IMR-90 (cell line): ENCODE data around the gene LGALS16. TPM values are rescaled to one million over a fixed set of nuclear protein-coding genes. Genes with fewer than 3 reads are reported as not detected.

ENCODE experiments used
- ATAC-seq: fragments of 200-7000 bp; cut with Tn5 transposase; 2 replicates; pipeline ENCODE4 v1.9.1; 2020; ENCODE audit warnings: low read depth, mild to moderate bottlenecking, moderate library complexity
- BruUV-seq: library from RNA; stranded (reverse); fragments of 400-500 nt; replicated peaks from 2 replicates; lab custom pipeline; 2021; lab: Mats Ljungman, UMichigan
- CTCF ChIA-PET: fragments of 300-600 bp; formaldehyde crosslinking; extraction: SDS; loops from one replicate; lab custom pipeline; 2021; ENCODE audit warnings: antibody characterized with exemption; lab: Yijun Ruan, JAX
- POLR2A ChIA-PET: fragments of 300-600 bp; sonication (Branson Sonifier 250); formaldehyde crosslinking; loops from one replicate; lab custom pipeline; 2022; ENCODE audit warnings: antibody characterized with exemption; ENCODE audit not compliant: unreplicated experiment; lab: Charles Lee
- DNase-seq: peaks from one replicate; pipeline ENCODE4 v3.0.0; 2013
- H2AFZ ChIP-seq: replicated peaks from 2 replicates; pipeline ENCODE3; 2013; ENCODE audit warnings: low read length, mild to moderate bottlenecking; ENCODE audit not compliant: poor library complexity
- H2AK5ac ChIP-seq: 2 replicates; pipeline ENCODE4 v1.6.1; 2013; ENCODE audit warnings: low read depth, low read length, inconsistent platforms
- H2AK9ac ChIP-seq: replicated peaks from 2 replicates; pipeline ENCODE3; 2013; ENCODE audit warnings: mild to moderate bottlenecking, low read depth, low read length, moderate library complexity; ENCODE audit not compliant: poor library complexity
- H2BK120ac ChIP-seq: 2 replicates; pipeline ENCODE4 v1.6.1; 2013; ENCODE audit warnings: low read depth, low read length, inconsistent platforms
- H2BK15ac ChIP-seq: 3 replicates; pipeline ENCODE4 v1.6.1; 2013; ENCODE audit warnings: low read depth, low read length, inconsistent platforms
- H2BK20ac ChIP-seq: 2 replicates; pipeline ENCODE4 v1.6.1; 2013; ENCODE audit warnings: low read depth, mild to moderate bottlenecking, inconsistent platforms, low read length, moderate library complexity
- H2BK5ac ChIP-seq: 2 replicates; pipeline ENCODE4 v1.6.1; 2013; ENCODE audit warnings: mild to moderate bottlenecking, low read depth, low read length, inconsistent platforms; ENCODE audit not compliant: poor library complexity, severe bottlenecking
- H3K14ac ChIP-seq: replicated peaks from 2 replicates; pipeline ENCODE4 v1.6.1; 2013; ENCODE audit warnings: low read depth, low read length, inconsistent platforms
- H3K18ac ChIP-seq: 2 replicates; pipeline ENCODE4 v1.6.1; 2013; ENCODE audit warnings: low read depth, low read length, control low read depth
- H3K23ac ChIP-seq: 2 replicates; pipeline ENCODE4 v1.6.1; 2013; ENCODE audit warnings: low read depth, low read length, inconsistent platforms
- H3K27ac ChIP-seq: 2 replicates; pipeline ENCODE4 v1.5.1; 2013; ENCODE audit warnings: mild to moderate bottlenecking, control low read depth, low read length; ENCODE audit not compliant: insufficient read depth
- H3K27me3 ChIP-seq: 2 replicates; pipeline ENCODE4 v1.6.1; 2013; ENCODE audit warnings: low read length; ENCODE audit not compliant: control insufficient read depth, insufficient read depth
- H3K36me3 ChIP-seq: 2 replicates; pipeline ENCODE4 v1.6.1; 2013; ENCODE audit warnings: low read length, mixed read lengths; ENCODE audit not compliant: control insufficient read depth, insufficient read depth
- H3K4ac ChIP-seq: 2 replicates; pipeline ENCODE4 v1.6.1; 2013; ENCODE audit warnings: low read depth, low read length, inconsistent platforms
- H3K4me1 ChIP-seq: 2 replicates; pipeline ENCODE4 v1.6.1; 2013; ENCODE audit warnings: low read length, mixed read lengths; ENCODE audit not compliant: control insufficient read depth, insufficient read depth
- H3K4me2 ChIP-seq: 2 replicates; pipeline ENCODE4 v1.6.1; 2013; ENCODE audit warnings: low read depth, mild to moderate bottlenecking, control low read depth, low read length, moderate library complexity
- H3K4me3 ChIP-seq: 2 replicates; pipeline ENCODE4 v1.5.1; 2013; ENCODE audit warnings: low read depth, mild to moderate bottlenecking, control low read depth, low read length, moderate library complexity; ENCODE audit not compliant: insufficient read depth
- H3K56ac ChIP-seq: 2 replicates; pipeline ENCODE4 v1.6.1; 2013; ENCODE audit warnings: low read length, inconsistent platforms; ENCODE audit not compliant: insufficient read depth; ENCODE audit errors: extremely low read depth
- H3K79me1 ChIP-seq, 2 experiments: 2 replicates each; pipeline ENCODE4 v1.6.1; 2013; ENCODE audit warnings: low read length in 2 of 2, inconsistent platforms in 1 of 2, low read depth in 1 of 2
- H3K9ac ChIP-seq: 2 replicates; pipeline ENCODE4 v1.6.1; 2013; ENCODE audit warnings: low read depth, low read length, control low read depth
- H3K9me1 ChIP-seq: 2 replicates; pipeline ENCODE4 v1.6.1; 2013; ENCODE audit warnings: low read length, inconsistent platforms; ENCODE audit not compliant: insufficient read depth
- H3K9me3 ChIP-seq: 2 replicates; pipeline ENCODE4 v1.6.1; 2013; ENCODE audit warnings: low read length; ENCODE audit not compliant: control insufficient read depth, insufficient read depth
- H4K20me1 ChIP-seq: 2 replicates; pipeline ENCODE4 v1.6.1; 2013; ENCODE audit warnings: low read length, inconsistent platforms; ENCODE audit not compliant: insufficient read depth
- H4K5ac ChIP-seq: 2 replicates; pipeline ENCODE4 v1.6.1; 2013; ENCODE audit warnings: mild to moderate bottlenecking, low read depth, low read length, control low read depth
- H4K8ac ChIP-seq, 2 experiments: 2 replicates each; pipeline ENCODE4 v1.6.1; 2013; ENCODE audit warnings: low read depth in 2 of 2, low read length in 2 of 2, control low read depth in 1 of 2, inconsistent platforms in 1 of 2
- H4K91ac ChIP-seq: 2 replicates; pipeline ENCODE4 v1.6.1; 2013; ENCODE audit warnings: low read depth, low read length, inconsistent platforms; ENCODE audit not compliant: insufficient read depth
- BHLHE40 ChIP-seq: fragments of 150-350 bp; IDR thresholded peaks from 2 replicates; pipeline ENCODE4 v1.6.1; 2016; ENCODE audit warnings: mild to moderate bottlenecking, low read depth, low read length
- CEBPB ChIP-seq: IDR thresholded peaks from 2 replicates; pipeline ENCODE4 v1.6.1; 2012; ENCODE audit warnings: low read depth, low read length, improper control_type of control experiment
- CHD1 ChIP-seq: IDR thresholded peaks from 2 replicates; pipeline ENCODE4 v1.6.1; 2012; ENCODE audit warnings: low read depth, low read length, improper control_type of control experiment
- FOS ChIP-seq: fragments of 150-350 bp; IDR thresholded peaks from 2 replicates; pipeline ENCODE4 v1.6.1; 2016; ENCODE audit warnings: low read depth, low read length
- MAFK ChIP-seq: IDR thresholded peaks from 2 replicates; pipeline ENCODE4 v1.6.1; 2012; ENCODE audit warnings: low read depth, low read length, improper control_type of control experiment
- MAZ ChIP-seq: IDR thresholded peaks from 2 replicates; pipeline ENCODE4 v1.6.1; 2012; ENCODE audit warnings: low read depth, mild to moderate bottlenecking, low read length, improper control_type of control experiment, moderate library complexity, borderline replicate concordance
- MXI1 ChIP-seq: IDR thresholded peaks from 2 replicates; pipeline ENCODE4 v1.6.1; 2012; ENCODE audit warnings: low read depth, mild to moderate bottlenecking, low read length, moderate library complexity, borderline replicate concordance
- NFE2L2 ChIP-seq: fragments of 150-350 bp; IDR thresholded peaks from 2 replicates; pipeline ENCODE4 v1.6.1; 2016; ENCODE audit warnings: low read depth, mild to moderate bottlenecking, low read length
- POLR2A ChIP-seq: IDR thresholded peaks from 2 replicates; pipeline ENCODE4 v1.6.1; 2012; ENCODE audit warnings: mild to moderate bottlenecking, low read depth, low read length
- RAD21 ChIP-seq: IDR thresholded peaks from 2 replicates; pipeline ENCODE4 v1.6.1; 2012; ENCODE audit warnings: low read length, improper control_type of control experiment
- RCOR1 ChIP-seq: IDR thresholded peaks from 2 replicates; pipeline ENCODE4 v1.6.1; 2012; ENCODE audit warnings: mild to moderate bottlenecking, low read length, improper control_type of control experiment; ENCODE audit not compliant: insufficient replicate concordance
- RFX5 ChIP-seq: IDR thresholded peaks from 2 replicates; pipeline ENCODE4 v1.8.0; 2012; ENCODE audit warnings: low read depth, mild to moderate bottlenecking, low read length, moderate library complexity
- SMC3 ChIP-seq: fragments of 150-350 bp; IDR thresholded peaks from 2 replicates; pipeline ENCODE4 v1.6.1; 2016; ENCODE audit warnings: low read depth, mild to moderate bottlenecking, antibody characterized with exemption, low read length, moderate library complexity
- dilution Hi-C: fragments of 300-500 bp; cut with HindIII; formaldehyde crosslinking; loops from one replicate; pipeline ENCODE4 v1.14.3; 2018; ENCODE audit warnings: low sequenced_read_pairs; ENCODE audit not compliant: unreplicated experiment
- in situ Hi-C: fragments of 300-500 bp; cut with MboI; formaldehyde crosslinking; loops from 3 replicates; pipeline ENCODE4 v1.14.3; 2019; ENCODE audit warnings: low sequenced_read_pairs, inconsistent platforms, mixed read lengths
- intact Hi-C: fragments of 100-400 bp; cut with micrococcal nuclease; formaldehyde crosslinking; loops from 2 replicates; pipeline ENCODE4 v1.10.0; 2022
- polyA plus RNA-seq, 3 experiments: library from polyadenylated mRNA; depleted of rRNA; stranded (reverse); fragments of >200 nt; gene quantifications; 2 replicates each; pipeline ENCODE4 v1.2.3, GENCODE V29; 2012; ENCODE audit warnings: low replicate concordance in 1 of 3
- total RNA-seq: library from RNA; depleted of rRNA; stranded (reverse); fragments of >200 nt; gene quantifications from 2 replicates; pipeline ENCODE4 v1.2.3, GENCODE V29; 2012
- TF ChIP-seq, protein P1 (sequence below): conservative IDR thresholded peaks from 2 replicates; pipeline ENCODE4 v1.5.1; 2012; ENCODE audit warnings: mild to moderate bottlenecking, low read depth, low read length, improper control_type of control experiment
- TF ChIP-seq, protein P2 (sequence below): fragments of 150-350 bp; IDR thresholded peaks from 2 replicates; pipeline ENCODE4 v1.6.1; 2017; ENCODE audit warnings: mild to moderate bottlenecking, antibody characterized with exemption, low read length, low read depth
- TF ChIP-seq, protein P3 (sequence below): fragments of 150-350 bp; IDR thresholded peaks from 2 replicates; pipeline ENCODE4 v1.6.1; 2016; ENCODE audit warnings: low read depth, mild to moderate bottlenecking, low read length, moderate library complexity, borderline replicate concordance

Gene LGALS16
- total and polyA plus RNA-seq, 2 of the 4 experiments (the other 2 are of a cell fraction): not detected

DNA sequence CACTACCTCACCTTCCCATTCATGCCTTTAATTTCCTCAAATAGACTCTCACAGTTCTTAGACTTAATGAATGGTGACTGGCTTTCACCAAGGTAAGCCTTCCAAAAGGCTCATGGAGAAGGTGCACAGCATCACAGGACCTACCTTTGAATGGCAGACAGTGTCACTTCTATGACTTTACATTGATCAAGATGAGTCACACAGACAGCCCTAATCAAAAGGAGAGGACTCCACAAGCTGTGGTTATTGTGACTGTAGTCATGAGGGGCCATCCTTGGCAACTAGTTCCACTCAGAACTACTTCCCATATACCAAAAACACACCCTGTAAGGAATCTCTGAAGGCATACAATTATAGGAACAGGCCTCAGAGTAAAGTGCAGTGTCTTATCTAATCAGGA lies 5.9 kb downstream of the LGALS16 start:
- H2AK5ac ChIP-seq: no peak overlapping the region
- no peak overlapping the region for H2AK9ac ChIP-seq
- CTCF ChIA-PET: no interaction called here
- H3K36me3 ChIP-seq: no peaks in the 10 kb centered on the region
- H3K4me1 ChIP-seq: no peaks in the 10 kb centered on the region
- no TSS peak for BruUV-seq
- in situ Hi-C loops: no loop called here
- H3K79me1 ChIP-seq: no peaks in the 10 kb centered on the region
- no peaks in the 10 kb centered on the region for H3K9me3 ChIP-seq
- H2BK20ac ChIP-seq: no peak overlapping the region
- TF ChIP-seq RFX5 (no peak), RCOR1 (no peak), MXI1 (no peak), CEBPB (no peak), FOS (no peak), SMC3 (no peak), BHLHE40 (no peak), POLR2A (no peak), CHD1 (no peak), RAD21 (no peak), NFE2L2 (no peak), MAZ (no peak), MAFK (no peak)
- TF ChIP-seq, protein P1, sequence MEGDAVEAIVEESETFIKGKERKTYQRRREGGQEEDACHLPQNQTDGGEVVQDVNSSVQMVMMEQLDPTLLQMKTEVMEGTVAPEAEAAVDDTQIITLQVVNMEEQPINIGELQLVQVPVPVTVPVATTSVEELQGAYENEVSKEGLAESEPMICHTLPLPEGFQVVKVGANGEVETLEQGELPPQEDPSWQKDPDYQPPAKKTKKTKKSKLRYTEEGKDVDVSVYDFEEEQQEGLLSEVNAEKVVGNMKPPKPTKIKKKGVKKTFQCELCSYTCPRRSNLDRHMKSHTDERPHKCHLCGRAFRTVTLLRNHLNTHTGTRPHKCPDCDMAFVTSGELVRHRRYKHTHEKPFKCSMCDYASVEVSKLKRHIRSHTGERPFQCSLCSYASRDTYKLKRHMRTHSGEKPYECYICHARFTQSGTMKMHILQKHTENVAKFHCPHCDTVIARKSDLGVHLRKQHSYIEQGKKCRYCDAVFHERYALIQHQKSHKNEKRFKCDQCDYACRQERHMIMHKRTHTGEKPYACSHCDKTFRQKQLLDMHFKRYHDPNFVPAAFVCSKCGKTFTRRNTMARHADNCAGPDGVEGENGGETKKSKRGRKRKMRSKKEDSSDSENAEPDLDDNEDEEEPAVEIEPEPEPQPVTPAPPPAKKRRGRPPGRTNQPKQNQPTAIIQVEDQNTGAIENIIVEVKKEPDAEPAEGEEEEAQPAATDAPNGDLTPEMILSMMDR: no peak
- TF ChIP-seq, protein P2, sequence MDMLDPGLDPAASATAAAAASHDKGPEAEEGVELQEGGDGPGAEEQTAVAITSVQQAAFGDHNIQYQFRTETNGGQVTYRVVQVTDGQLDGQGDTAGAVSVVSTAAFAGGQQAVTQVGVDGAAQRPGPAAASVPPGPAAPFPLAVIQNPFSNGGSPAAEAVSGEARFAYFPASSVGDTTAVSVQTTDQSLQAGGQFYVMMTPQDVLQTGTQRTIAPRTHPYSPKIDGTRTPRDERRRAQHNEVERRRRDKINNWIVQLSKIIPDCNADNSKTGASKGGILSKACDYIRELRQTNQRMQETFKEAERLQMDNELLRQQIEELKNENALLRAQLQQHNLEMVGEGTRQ: no peak
- TF ChIP-seq, protein P3, sequence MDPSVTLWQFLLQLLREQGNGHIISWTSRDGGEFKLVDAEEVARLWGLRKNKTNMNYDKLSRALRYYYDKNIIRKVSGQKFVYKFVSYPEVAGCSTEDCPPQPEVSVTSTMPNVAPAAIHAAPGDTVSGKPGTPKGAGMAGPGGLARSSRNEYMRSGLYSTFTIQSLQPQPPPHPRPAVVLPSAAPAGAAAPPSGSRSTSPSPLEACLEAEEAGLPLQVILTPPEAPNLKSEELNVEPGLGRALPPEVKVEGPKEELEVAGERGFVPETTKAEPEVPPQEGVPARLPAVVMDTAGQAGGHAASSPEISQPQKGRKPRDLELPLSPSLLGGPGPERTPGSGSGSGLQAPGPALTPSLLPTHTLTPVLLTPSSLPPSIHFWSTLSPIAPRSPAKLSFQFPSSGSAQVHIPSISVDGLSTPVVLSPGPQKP: no peak
- H3K23ac ChIP-seq: no peak overlapping the region
- no peak overlapping the region for H3K4ac ChIP-seq
- no peak overlapping the region for H4K8ac ChIP-seq
- intact Hi-C loops: no loop called here
- no peaks in the 10 kb centered on the region for H3K9me1 ChIP-seq
- DNase-seq (no peak), ATAC-seq (no peak)
- no peak overlapping the region for H3K27ac ChIP-seq
- H3K56ac ChIP-seq: no peak overlapping the region
- no peak overlapping the region for H3K4me3 ChIP-seq
- POLR2A ChIA-PET: no interaction called here
- H2AFZ ChIP-seq: no peak overlapping the region
- H2BK120ac ChIP-seq: no peak overlapping the region
- no peak overlapping the region for H3K14ac ChIP-seq
- no peak overlapping the region for H3K4me2 ChIP-seq
- no peak overlapping the region for H3K9ac ChIP-seq
- no peaks in the 10 kb centered on the region; the same call in 1 of the 2 replicates for H3K27me3 ChIP-seq
- H4K20me1 ChIP-seq: no peaks in the 10 kb centered on the region
- H3K18ac ChIP-seq: no peak overlapping the region
- dilution Hi-C loops: no loop called here
- H2BK5ac ChIP-seq: no peak overlapping the region
- no peak overlapping the region for H2BK15ac ChIP-seq
- H4K91ac ChIP-seq: no peak overlapping the region
- no peak overlapping the region for H4K5ac ChIP-seq
